Natural killer cell (primary cell): ENCODE data around the gene IP6K3. TPM values are rescaled to one million over a fixed set of nuclear protein-coding genes. Genes with fewer than 3 reads are reported as not detected.

Source experiments
- ATAC-seq, 3 donors: fragments of 150-1000 bp in 2 of 3; fragments of 200-7000 bp in 1 of 3; cut with Tn5 transposase; 1 replicate in 1 of 3; 2 replicates in 2 of 3; pipeline ENCODE4 v1.10.0; 2021; ENCODE audit warnings: mild to moderate bottlenecking in 2 of 3, moderate library complexity in 2 of 3
- DNase-seq, 2 donors: peaks; one replicate each; pipeline versions ENCODE4 v3.0.0 to v3.0.0-alpha.2; 2013 to 2021; ENCODE audit warnings: mixed read lengths in 1 of 2
- H3K27ac ChIP-seq: one replicate; pipeline ENCODE4 v1.5.1; 2013; ENCODE audit warnings: mild to moderate bottlenecking, low read length
- H3K27me3 ChIP-seq: one replicate; pipeline ENCODE4 v1.6.1; 2013; ENCODE audit warnings: low read length; ENCODE audit not compliant: control insufficient read depth, insufficient read depth
- H3K36me3 ChIP-seq: one replicate; pipeline ENCODE4 v1.6.1; 2013; ENCODE audit warnings: low read length; ENCODE audit not compliant: control insufficient read depth, insufficient read depth
- H3K4me1 ChIP-seq: one replicate; pipeline ENCODE4 v1.6.1; 2013; ENCODE audit warnings: low read length; ENCODE audit not compliant: control insufficient read depth, insufficient read depth
- H3K4me3 ChIP-seq: one replicate; pipeline ENCODE4 v1.5.1; 2013; ENCODE audit warnings: low read length
- H3K9me3 ChIP-seq: one replicate; pipeline ENCODE4 v1.6.1; 2013; ENCODE audit warnings: low read length; ENCODE audit not compliant: control insufficient read depth, insufficient read depth
- H3K27ac Mint-ChIP-seq, 2 donors: one replicate each; pipeline ENCODE4 v1.8.0; 2022; ENCODE audit warnings: mild to moderate bottlenecking in 2 of 2, mixed read lengths in 2 of 2, moderate library complexity in 1 of 2
- H3K27me3 Mint-ChIP-seq, 2 donors: one replicate each; pipeline ENCODE4 v1.8.0; 2022; ENCODE audit warnings: low read depth in 2 of 2, mixed read lengths in 2 of 2
- H3K36me3 Mint-ChIP-seq: one replicate; pipeline ENCODE4 v1.8.0; 2022; ENCODE audit warnings: mixed read lengths
- H3K4me1 Mint-ChIP-seq, 2 donors: one replicate each; pipeline ENCODE4 v1.8.0; 2022; ENCODE audit warnings: mixed read lengths in 2 of 2
- H3K4me3 Mint-ChIP-seq: one replicate; pipeline ENCODE4 v1.8.0; 2022; ENCODE audit warnings: mild to moderate bottlenecking, moderate library complexity, mixed read lengths
- H3K9me3 Mint-ChIP-seq, 2 donors: one replicate each; pipeline ENCODE4 v1.8.0; 2022; ENCODE audit warnings: mixed read lengths in 2 of 2
- CTCF ChIP-seq: fragments of 200-600 bp; IDR thresholded peaks from one replicate; pipeline ENCODE4 v1.8.0; 2022; ENCODE audit warnings: antibody characterized with exemption
- WGBS: methylation state at CpG from one replicate; pipeline ENCODE4 v1.1.7; 2013; ENCODE audit warnings: missing lambda C conversion rate; ENCODE audit not compliant: insufficient coverage; 5-methylcytosine and 5-hydroxymethylcytosine counted together
- intact Hi-C: fragments of 100-400 bp; cut with micrococcal nuclease; formaldehyde crosslinking; loops from one replicate; pipeline ENCODE4 v1.14.2; 2022
- total RNA-seq, 4 donors: library from RNA; stranded (reverse); fragments of 120-200 nt in 1 of 4; gene quantifications; one replicate each; pipeline versions ENCODE4 v1.2.3 to v1.2.4, GENCODE V29; 2013 to 2022

IP6K3 gene
- total RNA-seq, 3 donors from 2014 or later (not counting 1 experiment from before 2014, with no cell fraction given) = not detected

- Histone ChIP-seq H3K36me3 (peaks cover 83% of the 10 kb centered on the region), H3K27ac (no peak overlapping the region), H3K27me3 (no peaks in the 10 kb centered on the region), H3K4me3 (no peak overlapping the region), H3K4me1 (no peaks in the 10 kb centered on the region), H3K9me3 (no peaks in the 10 kb centered on the region)
- no peak overlapping the region for H3K27ac Mint-ChIP-seq
- no peaks in the 10 kb centered on the region for H3K4me1 Mint-ChIP-seq
- TF ChIP-seq CTCF = no peak
- intact Hi-C loops = no loop called here
- H3K27me3 Mint-ChIP-seq = no peaks in the 10 kb centered on the region
- no peaks in the 10 kb centered on the region for H3K9me3 Mint-ChIP-seq
- DNase-seq (no peak), ATAC-seq (no peak)
- peaks cover 6% of the 10 kb centered on the region for H3K36me3 Mint-ChIP-seq
- 95% methylated on average over 38 of the region's 38 CpGs for WGBS
- H3K4me3 Mint-ChIP-seq = no peak overlapping the region
Observed at GRCh38 chr6:33685411-33686224, 61.1 kb downstream of the IP6K3 start.

GRCh38 chr6:33684983-33685382 lies 61.7 kb downstream of the IP6K3 start:
- no peaks in the 10 kb centered on the region for H3K9me3 Mint-ChIP-seq
- no peak for TF ChIP-seq CTCF
- H3K27me3 ChIP-seq = no peaks in the 10 kb centered on the region
- no peaks in the 10 kb centered on the region for H3K4me1 Mint-ChIP-seq
- no peak overlapping the region for H3K4me3 ChIP-seq
- H3K27me3 Mint-ChIP-seq = no peaks in the 10 kb centered on the region
- no peak overlapping the region for H3K27ac ChIP-seq
- peaks cover 6% of the 10 kb centered on the region for H3K36me3 Mint-ChIP-seq
- H3K9me3 ChIP-seq = no peaks in the 10 kb centered on the region
- intact Hi-C loops = no loop called here
- DNase-seq (no peak), ATAC-seq (no peak)
- peaks cover 83% of the 10 kb centered on the region for H3K36me3 ChIP-seq
- 95% methylated on average over 7 of the region's 7 CpGs for WGBS
- no peak overlapping the region for H3K4me3 Mint-ChIP-seq
- no peak overlapping the region for H3K27ac Mint-ChIP-seq
- H3K4me1 ChIP-seq = no peaks in the 10 kb centered on the region

- no peaks in the 10 kb centered on the region for H3K27me3 Mint-ChIP-seq
- peaks cover 4% of the 10 kb centered on the region for H3K36me3 Mint-ChIP-seq
- no peaks in the 10 kb centered on the region for H3K9me3 ChIP-seq
- TF ChIP-seq CTCF = no peak
- intact Hi-C loops = no loop called here
- H3K4me3 Mint-ChIP-seq = no peak overlapping the region
- ATAC-seq (no peak), DNase-seq (no peak)
- no peaks in the 10 kb centered on the region for H3K9me3 Mint-ChIP-seq
- H3K4me3 ChIP-seq = no peak overlapping the region
- H3K27ac ChIP-seq = no peak overlapping the region
- H3K36me3 ChIP-seq = peaks cover 79% of the 10 kb centered on the region
- WGBS = 98% methylated on average over 16 of the region's 16 CpGs
- H3K27ac Mint-ChIP-seq = no peak overlapping the region
- H3K4me1 ChIP-seq = no peaks in the 10 kb centered on the region
- H3K27me3 ChIP-seq = no peaks in the 10 kb centered on the region
- H3K4me1 Mint-ChIP-seq = no peaks in the 10 kb centered on the region
Observed at GRCh38 chr6:33684428-33684896, 62.2 kb downstream of the IP6K3 start.
